ENCODE data around the gene HSPA8. TPM values are rescaled to one million over a fixed set of nuclear protein-coding genes. Genes with fewer than 3 reads are reported as not detected.
"Not testable (repeated sequence)": the region's sequence is repeated elsewhere in the genome, so short reads cannot be mapped to it uniquely, and the experiment has no call there.

Gene HSPA8
- total RNA-seq, 1 donor: 2,226 TPM

DNA sequence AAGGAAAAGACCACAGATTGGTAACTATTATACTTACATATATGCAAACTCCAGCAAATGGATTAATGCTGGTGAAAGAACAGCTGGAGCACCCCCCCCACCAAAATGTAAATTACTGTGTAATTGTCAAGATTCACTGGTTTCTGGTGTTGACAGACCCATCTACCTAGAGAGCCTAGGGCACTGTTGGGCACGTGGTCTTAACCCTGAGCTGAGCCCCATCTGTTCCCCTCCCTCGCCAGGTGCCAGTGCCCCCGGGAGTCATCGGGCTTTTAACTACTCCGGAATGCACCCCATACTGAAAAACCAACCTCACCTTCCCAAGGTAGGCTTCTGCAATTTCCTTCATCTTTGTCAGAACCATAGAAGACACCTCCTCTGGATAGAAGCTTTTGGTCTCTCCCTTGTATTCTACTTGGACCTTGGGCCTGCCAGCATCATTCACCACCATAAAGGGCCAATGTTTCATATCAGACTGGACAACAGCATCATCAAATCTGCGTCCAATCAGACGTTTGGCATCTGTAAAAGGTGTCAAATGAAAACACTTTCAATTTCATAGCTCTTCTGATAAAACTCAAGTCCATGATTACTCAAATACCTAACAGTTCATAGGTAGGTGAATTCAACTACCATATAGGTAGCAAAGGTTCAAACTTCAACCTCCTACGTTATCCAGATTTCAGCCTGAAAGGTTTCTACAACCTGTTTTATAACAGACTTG is 1.5 kb downstream of the HSPA8 start:
- Histone ChIP-seq H3K27me3 (ENCODE audit: insufficient read depth, low read length) (no peaks in the 10 kb centered on the region), H3K79me2 (ENCODE audit: insufficient read depth, low read length) (peaks cover 43% of the 10 kb centered on the region), H2AFZ (ENCODE audit: low read length) (no peak overlapping the region), H3K4me3 (ENCODE audit: insufficient read depth, low read length) (peak overlapping the region; percentile 97), H3K9me3 (ENCODE audit: low read depth, low read length) (no peaks in the 10 kb centered on the region), H3K4me1 (ENCODE audit: insufficient read depth, low read length) (peaks cover 52% of the 10 kb centered on the region), H4K20me1 (ENCODE audit: insufficient read depth, low read length) (peaks cover 60% of the 10 kb centered on the region), H3K36me3 (ENCODE audit: insufficient read depth, low read length) (peaks cover 59% of the 10 kb centered on the region), H3K27ac (ENCODE audit: low read depth, low read length) (peak overlapping the region; percentile 84), H3K4me2 (ENCODE audit: insufficient read depth, low read length) (peak overlapping the region; percentile 93)
- no peak for DNase-seq (ENCODE audit: insufficient read length, low spot score, missing footprints)
- TF ChIP-seq, protein P1, sequence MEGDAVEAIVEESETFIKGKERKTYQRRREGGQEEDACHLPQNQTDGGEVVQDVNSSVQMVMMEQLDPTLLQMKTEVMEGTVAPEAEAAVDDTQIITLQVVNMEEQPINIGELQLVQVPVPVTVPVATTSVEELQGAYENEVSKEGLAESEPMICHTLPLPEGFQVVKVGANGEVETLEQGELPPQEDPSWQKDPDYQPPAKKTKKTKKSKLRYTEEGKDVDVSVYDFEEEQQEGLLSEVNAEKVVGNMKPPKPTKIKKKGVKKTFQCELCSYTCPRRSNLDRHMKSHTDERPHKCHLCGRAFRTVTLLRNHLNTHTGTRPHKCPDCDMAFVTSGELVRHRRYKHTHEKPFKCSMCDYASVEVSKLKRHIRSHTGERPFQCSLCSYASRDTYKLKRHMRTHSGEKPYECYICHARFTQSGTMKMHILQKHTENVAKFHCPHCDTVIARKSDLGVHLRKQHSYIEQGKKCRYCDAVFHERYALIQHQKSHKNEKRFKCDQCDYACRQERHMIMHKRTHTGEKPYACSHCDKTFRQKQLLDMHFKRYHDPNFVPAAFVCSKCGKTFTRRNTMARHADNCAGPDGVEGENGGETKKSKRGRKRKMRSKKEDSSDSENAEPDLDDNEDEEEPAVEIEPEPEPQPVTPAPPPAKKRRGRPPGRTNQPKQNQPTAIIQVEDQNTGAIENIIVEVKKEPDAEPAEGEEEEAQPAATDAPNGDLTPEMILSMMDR (IDR thresholded peaks at IDR 0.05; ENCODE audit: extremely low read depth, low read depth, low read length): no peak

DNA sequence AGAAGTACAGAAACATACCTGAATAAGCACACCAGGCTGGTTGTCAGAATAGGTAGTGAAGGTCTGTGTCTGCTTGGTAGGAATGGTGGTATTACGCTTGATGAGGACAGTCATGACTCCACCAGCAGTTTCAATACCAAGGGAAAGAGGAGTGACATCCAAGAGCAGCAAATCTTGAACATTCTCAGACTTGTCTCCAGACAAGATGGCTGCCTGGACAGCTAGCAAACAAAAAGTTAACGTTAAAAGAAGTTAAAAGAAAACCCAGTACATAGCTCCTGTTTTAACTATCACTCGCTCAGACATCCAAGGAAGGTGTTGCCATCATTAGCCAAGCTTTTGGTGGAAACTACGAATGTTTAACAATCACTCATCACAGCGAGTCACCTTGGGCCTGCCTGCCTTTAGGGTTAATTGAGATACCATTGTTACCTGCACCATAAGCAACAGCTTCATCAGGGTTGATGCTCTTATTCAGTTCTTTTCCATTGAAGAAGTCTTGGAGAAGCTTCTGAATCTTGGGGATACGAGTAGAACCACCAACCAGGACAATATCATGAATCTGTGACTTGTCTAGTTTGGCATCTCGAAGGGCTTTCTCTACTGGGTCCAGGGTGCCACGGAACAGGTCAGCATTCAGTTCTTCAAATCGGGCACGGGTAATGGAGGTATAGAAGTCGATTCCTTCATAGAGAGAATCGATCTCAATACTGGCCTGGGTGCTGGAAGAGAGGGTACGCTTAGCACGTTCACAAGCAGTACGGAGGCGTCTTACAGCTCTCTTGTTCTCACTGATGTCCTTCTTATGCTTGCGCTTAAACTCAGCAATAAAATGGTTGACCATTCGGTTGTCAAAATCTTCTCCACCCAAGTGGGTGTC is 2.7 kb downstream of the HSPA8 start:
- H3K4me1 ChIP-seq (ENCODE audit: insufficient read depth, low read length): peaks cover 44% of the 10 kb centered on the region
- not testable (repeated sequence) for DNase-seq (ENCODE audit: insufficient read length, low spot score, missing footprints); H3K27me3 ChIP-seq (ENCODE audit: insufficient read depth, low read length); H2AFZ ChIP-seq (ENCODE audit: low read length); H3K9me3 ChIP-seq (ENCODE audit: low read depth, low read length)
- peak overlapping the region; percentile 93 for H3K4me2 ChIP-seq (ENCODE audit: insufficient read depth, low read length)
- H3K79me2 ChIP-seq (ENCODE audit: insufficient read depth, low read length): peaks cover 43% of the 10 kb centered on the region
- peaks cover 69% of the 10 kb centered on the region for H4K20me1 ChIP-seq (ENCODE audit: insufficient read depth, low read length)
- H3K36me3 ChIP-seq (ENCODE audit: insufficient read depth, low read length): peaks cover 65% of the 10 kb centered on the region
- H3K4me3 ChIP-seq (ENCODE audit: insufficient read depth, low read length): peak overlapping the region; percentile 97
- peak overlapping the region; percentile 37 for H3K27ac ChIP-seq (ENCODE audit: low read depth, low read length)

DNA sequence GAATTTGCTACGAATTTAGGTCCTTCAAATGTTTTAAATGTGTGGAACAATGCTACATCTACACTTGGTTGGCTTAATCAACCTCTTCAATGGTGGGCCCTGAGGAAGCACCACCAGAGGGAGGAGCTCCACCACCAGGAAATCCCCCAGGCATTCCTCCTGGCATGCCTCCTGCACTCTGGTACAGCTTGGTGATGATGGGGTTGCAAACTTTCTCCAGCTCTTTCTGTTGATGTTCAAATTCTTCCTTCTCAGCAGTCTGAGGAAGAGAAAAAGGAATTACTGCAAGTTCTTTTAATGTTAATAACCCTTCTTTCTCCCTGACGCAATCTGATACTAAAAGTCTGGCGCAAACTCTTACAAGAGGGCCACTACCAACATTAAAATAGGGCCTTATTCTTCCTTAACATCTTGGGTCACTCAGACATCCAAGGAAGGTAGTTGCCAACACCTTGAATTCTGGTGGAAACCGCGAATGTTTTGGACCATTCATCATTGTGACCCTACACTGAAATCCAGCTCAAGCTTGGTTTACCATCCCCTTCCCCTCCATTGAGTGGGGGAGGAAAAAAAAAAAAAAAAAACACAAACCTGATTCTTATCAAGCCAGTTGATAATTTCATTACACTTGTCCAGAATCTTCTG is 4.2 kb downstream of the HSPA8 start:
- Histone ChIP-seq H3K27ac (ENCODE audit: low read depth, low read length) (peak overlapping the region; percentile 37), H3K36me3 (ENCODE audit: insufficient read depth, low read length) (peaks cover 65% of the 10 kb centered on the region), H3K4me1 (ENCODE audit: insufficient read depth, low read length) (peaks cover 31% of the 10 kb centered on the region), H3K4me2 (ENCODE audit: insufficient read depth, low read length) (peak overlapping the region; percentile 93), H3K79me2 (ENCODE audit: insufficient read depth, low read length) (peaks cover 43% of the 10 kb centered on the region), H3K27me3 (ENCODE audit: insufficient read depth, low read length) (no peaks in the 10 kb centered on the region), H4K20me1 (ENCODE audit: insufficient read depth, low read length) (peaks cover 73% of the 10 kb centered on the region), H3K9me3 (ENCODE audit: low read depth, low read length) (no peaks in the 10 kb centered on the region), H2AFZ (ENCODE audit: low read length) (no peak overlapping the region), H3K4me3 (ENCODE audit: insufficient read depth, low read length) (peak overlapping the region; percentile 97)
- peak; percentile 3 for DNase-seq (ENCODE audit: insufficient read length, low spot score, missing footprints)
- TF ChIP-seq, protein P1 (IDR thresholded peaks at IDR 0.05; ENCODE audit: extremely low read depth, low read depth, low read length): no peak

DNA sequence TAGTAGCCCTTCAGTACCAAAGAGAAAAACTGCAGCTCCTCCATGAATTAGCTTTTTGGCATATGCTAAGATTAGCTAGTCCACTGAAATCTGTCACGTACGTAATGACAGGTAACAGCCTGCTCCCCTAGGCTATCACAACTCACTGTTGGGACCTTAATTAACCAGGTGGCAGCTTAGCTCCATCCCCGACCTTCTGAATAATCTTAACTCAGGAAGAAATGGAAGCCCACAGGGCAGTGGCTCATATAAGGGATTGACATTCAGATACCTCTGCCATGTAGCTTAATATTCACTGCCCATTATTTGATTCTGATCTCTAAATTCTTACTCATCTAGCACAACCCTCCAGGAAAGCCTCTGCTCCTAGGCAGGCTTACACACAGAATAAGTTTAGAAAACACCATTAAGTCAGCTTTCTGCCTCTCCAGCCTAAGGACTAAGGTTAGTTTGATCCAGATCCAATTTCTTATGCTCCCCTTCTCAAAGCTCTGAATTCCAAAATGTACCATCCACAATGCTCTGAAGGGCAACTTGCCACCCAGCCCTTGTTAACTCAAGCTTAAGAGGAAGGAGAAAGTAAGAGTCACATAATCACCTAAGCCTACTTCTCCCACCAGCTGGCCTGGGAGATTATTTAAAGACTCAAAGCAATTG is 5.0 kb downstream of the HSPA8 start:
- TF ChIP-seq, protein P1 (IDR thresholded peaks at IDR 0.05; ENCODE audit: extremely low read depth, low read depth, low read length): no peak
- no peaks in the 10 kb centered on the region for H3K27me3 ChIP-seq (ENCODE audit: insufficient read depth, low read length)
- no peak overlapping the region for H2AFZ ChIP-seq (ENCODE audit: low read length)
- peaks cover 43% of the 10 kb centered on the region for H3K79me2 ChIP-seq (ENCODE audit: insufficient read depth, low read length)
- H3K4me3 ChIP-seq (ENCODE audit: insufficient read depth, low read length): no peak overlapping the region
- H3K9me3 ChIP-seq (ENCODE audit: low read depth, low read length): no peaks in the 10 kb centered on the region
- peaks cover 73% of the 10 kb centered on the region for H4K20me1 ChIP-seq (ENCODE audit: insufficient read depth, low read length)
- peaks cover 31% of the 10 kb centered on the region for H3K4me1 ChIP-seq (ENCODE audit: insufficient read depth, low read length)
- peak; percentile 13 for DNase-seq (ENCODE audit: insufficient read length, low spot score, missing footprints)
- H3K36me3 ChIP-seq (ENCODE audit: insufficient read depth, low read length): peaks cover 65% of the 10 kb centered on the region
- peak overlapping the region; percentile 4 for H3K27ac ChIP-seq (ENCODE audit: low read depth, low read length)
- no peak overlapping the region for H3K4me2 ChIP-seq (ENCODE audit: insufficient read depth, low read length)
